Measurements from ENCODE around the gene SLC4A1AP.
A peak's percentile ranks its signal among the peaks of the same experiment; 100 is the strongest.

The SLC4A1AP gene

DNA sequence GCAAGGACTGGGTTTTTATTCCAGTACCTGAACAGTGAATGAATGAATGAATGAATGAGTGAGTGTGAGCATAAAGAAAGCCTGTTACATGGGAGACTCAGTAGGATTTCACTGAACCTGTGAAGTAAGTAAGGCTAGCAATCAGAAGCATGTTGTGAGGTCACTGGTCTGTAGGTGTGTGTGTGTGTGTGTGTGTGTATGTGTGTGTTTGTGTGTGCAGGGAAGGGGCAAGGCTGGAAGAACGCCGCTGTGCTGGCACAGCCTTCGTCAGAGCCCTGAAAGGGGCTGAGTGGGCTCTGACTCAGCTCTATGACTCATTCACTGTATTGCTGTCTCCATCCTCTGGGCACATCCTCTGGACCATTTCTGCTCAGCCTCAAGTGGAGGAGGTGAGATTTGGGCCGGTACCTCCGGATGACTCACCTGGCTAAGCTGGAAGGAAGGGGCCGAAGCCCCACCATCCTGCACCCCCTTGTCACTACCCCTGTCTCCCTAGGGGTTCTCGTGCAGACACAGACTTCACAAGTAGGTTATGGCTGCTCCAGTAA lies 56.4 kb downstream of the SLC4A1AP start:
- DNase-seq (ENCODE audit: low read depth), result peak; percentile 21

DNA sequence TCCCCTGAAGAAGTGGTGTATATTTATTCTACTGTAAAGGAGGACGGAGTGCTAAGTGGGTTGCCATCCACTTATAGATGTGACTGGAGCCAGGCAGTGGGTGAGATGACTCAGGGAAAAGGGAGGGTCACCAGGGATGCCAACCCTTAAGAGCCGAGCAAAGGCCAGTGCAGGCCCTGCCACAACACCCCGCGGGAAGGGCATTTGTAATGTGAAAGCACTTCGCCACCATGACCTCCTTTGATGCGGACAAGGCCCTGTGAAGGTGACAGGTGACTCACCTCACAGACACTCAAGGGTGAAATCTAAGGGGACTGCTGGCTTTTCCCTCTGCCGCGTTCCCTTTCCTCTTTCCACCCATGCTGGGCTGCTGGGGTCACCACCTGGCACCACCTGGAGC lies 57.6 kb downstream of the SLC4A1AP start:
- DNase-seq (ENCODE audit: low read depth), result no peak

DNA sequence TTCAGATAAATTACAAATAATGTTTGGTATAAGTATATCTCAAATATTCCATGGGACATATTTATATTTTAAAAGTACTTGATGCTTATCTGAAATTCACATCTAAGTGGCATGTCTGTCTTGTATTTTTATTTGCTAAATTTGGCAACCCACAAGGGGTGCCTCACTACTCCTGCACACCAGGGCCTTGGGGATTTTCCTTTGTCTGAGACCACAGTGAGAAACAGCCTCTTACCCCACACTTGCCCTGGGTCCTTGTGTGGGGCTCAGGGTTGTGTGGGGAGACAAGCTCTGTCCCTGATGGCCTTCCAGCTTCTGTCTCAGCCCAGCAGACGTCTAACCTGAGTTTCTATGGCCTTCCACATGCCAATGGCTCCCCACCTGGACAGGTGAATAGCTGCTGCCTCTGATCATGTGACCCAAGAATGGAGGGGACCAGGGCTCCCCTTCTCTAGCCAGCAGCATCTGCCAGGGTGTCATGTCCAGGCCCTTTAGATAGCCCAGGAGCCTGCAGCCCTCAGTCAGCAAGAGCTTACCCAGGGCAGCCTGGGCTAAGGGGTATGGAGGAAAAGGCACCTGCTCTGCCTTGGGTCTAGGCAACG lies 58.3 kb downstream of the SLC4A1AP start:
- DNase-seq (ENCODE audit: low read depth), result no peak

DNA sequence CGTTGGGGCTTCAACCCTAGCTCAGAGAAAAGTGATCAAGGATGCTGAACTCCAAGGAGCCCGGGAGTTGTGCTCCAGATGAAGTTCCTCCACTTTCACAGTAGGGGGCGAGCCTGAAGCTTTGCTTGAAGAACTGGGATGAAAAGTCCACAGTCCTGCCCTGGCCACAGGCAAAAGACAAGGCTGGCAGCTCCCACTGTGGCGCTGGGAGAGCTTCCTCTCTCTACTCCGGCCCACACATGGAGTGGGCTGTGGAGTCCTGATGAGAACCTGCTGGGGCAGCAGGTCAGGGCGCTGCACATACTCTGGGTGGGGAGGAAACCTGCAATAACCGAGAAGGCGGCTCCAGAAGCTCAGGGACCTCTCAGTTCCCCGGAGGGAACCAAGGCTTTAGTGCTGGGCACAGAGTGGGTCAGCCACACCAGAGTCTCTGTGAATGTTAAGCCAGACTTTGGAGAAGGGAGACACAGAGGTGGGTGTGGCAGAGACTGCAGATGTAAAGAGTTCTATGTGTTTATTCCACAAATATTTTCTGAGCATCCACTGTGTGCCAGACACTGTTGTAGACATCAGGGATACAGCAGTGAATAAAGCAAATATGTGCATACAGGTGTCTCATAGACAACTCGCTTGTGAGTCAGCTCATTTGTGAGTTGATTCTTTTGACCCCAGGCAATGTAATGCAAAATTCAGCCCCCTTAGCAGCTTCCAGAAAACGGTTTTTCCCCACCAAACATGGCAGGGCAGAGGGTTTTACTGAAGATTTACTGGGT lies 59.9 kb downstream of the SLC4A1AP start:
- DNase-seq (ENCODE audit: low read depth), result no peak

DNA sequence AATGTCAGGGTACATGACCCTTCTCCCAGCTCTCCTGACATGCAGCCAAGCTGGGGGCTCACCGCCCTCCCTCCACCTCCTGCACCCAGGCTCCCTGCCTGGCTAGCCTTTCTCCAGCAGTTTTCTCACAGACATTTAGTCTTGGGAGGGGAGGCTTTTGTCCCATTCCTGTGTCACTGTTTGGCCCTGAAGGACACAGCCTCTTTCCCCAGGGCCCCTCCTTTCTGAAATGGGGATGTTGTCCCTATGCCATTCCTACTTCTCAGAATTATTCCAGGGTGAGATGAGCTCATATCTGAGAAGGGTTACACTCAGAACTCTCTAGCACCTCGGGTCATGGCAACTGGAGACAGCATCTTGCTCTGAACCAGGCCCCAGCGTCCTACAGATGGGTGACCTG lies 60.5 kb downstream of the SLC4A1AP start:
- DNase-seq (ENCODE audit: low read depth), result no peak

DNA sequence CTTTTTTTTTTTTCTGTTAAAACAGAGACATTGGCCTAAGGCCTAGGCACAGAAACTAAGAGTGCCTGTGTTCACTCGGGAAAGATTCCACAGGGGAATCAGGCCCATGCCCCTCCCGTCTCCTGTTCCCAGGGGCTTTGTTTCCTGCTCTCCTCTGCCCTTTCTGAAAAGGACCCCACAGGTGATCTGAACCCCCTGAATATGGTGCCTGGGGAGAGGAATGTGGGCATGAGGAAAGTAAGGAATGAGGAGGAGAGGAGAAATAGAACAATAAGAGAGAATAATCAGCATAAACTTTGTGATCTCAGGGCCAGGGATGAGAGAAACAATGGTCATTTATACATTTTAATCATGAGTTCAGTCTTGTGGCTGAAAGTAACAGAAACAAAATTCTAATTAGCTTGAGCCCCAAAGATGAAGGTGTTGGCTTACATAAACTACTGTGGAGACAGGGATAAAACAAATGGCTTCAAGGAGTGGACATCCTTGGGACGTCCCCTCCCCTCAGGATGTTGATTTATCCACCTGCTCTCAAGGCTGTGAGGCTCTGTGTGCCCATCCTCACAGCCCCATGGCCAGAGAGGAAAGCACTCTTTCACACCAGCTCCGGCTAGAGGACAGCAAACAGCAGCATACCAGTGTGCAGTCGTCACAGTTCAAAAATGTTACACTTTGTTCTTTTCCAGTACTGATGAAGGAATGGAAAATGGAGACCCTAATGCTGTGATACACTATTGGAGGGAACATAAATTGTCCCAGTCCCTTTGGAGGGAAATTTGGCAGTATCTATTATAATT lies 61.4 kb downstream of the SLC4A1AP start:
- DNase-seq (ENCODE audit: low read depth), result no peak

DNA sequence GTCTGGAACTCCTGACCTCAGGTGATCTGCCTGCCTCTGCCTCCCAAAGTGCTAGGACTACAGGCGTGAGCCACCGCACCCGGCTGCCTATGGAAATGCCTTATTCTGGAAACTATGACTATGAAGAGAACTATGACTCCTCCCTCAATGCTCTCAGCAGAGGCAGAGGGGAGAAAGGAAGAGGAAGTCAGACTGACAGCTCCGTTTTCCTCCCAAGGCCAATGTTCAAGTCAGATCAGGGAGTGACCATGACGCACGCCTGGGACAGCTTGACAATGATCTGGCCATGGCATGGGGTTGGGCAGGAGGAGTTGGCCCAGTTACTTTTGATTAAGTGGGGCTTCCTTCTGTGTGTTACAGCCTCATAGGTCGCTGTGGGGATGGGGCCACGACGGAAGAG lies 63.6 kb downstream of the SLC4A1AP start:
- DNase-seq (ENCODE audit: low read depth), result no peak

DNA sequence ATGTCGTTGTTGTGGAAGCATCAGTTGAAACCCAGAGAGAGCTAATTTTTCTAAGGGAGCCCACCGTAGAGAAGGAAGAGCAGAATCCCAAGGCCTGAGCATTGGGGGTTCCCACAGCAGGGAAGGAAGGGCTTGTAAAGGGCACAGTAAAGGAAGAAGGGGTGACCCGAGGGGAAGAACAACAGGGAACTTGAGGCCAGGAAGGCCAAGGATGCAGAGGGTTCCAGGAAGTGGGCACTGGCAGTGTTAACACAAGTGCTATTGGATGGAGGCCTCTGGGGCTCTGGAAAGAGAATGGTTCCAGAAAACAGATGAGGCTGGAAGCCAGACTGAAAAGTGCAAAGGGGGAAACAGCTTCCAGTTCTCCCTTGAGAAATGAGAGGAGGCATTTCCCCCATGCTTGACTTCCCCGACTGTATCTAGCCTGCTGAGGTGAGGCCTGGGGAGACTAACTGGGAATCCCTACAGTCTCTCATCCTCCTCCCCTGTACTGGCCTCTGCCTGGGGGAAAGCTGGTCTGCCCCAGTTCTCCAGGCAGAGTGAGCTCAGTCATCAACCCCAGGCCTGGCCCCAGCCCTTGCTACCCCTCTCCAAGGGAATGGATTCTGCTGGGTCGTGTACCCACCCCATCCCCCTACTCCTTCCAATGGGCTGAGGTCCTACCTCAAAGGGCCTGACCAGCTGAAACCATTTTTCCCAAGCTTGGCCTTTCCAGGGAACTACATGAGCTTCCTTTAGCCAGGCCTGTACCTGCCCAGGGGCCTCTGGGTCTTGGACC lies 64.6 kb downstream of the SLC4A1AP start:
- DNase-seq (ENCODE audit: low read depth), result no peak

DNA sequence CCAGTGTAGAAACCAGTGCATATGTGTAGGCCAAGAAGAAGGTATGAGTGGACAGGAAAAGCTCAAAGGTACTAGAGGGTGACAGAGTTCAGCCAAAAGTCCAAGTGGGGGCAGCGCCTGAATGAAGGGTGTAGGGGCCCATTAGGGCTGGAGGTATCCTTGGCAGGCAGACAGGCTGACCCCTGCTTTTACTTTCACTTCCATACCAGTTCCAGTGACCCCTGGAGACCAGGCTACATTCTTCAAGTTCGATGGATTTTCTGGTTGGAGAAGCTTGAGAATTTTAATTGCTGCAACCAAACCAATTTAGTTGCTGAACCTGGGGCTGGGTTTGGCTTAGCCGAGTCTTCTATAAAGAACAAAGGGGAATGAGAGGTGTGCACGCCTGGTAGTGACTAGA lies 65.5 kb downstream of the SLC4A1AP start:
- no peak for DNase-seq (ENCODE audit: low read depth)

DNA sequence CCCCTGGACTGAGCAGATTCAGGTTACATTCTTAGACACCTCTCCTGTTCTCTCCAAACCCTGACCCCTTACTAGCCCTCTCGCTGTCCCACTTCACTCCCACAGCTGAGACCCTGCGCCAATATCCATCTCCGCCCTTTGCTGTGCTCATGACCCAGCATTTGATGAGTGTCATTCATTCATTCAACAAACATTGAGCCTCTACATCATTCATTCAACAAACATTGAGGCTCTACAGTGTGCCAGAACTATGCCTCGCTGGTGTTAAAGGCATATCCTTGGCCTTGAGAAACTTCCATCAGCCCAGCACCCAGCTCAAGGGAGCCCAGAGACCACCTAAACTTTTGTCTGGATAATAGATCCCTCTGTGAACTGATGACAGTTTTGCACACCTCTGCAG lies 65.9 kb downstream of the SLC4A1AP start:
- DNase-seq (ENCODE audit: low read depth), result no peak

DNA sequence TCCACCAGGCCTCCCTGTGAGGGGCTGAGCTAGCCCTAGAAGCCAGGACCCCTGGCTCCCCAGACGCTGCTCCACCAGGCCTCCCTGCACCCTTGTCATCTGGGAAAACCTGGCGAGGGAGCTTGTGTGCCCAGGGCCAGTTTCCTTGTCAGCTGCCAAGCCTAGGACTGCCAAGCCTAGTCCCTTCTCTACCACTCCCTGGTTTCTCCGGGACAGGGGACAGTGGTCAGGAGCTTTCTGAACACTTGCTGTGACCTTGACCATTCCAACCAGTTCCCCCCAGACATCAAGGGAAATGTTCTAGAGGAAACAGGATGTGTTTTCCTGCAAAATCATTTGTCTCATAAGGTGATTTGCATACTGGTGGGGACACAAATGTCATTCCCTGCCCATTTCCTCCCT lies 66.6 kb downstream of the SLC4A1AP start:
- no peak for DNase-seq (ENCODE audit: low read depth)

DNA sequence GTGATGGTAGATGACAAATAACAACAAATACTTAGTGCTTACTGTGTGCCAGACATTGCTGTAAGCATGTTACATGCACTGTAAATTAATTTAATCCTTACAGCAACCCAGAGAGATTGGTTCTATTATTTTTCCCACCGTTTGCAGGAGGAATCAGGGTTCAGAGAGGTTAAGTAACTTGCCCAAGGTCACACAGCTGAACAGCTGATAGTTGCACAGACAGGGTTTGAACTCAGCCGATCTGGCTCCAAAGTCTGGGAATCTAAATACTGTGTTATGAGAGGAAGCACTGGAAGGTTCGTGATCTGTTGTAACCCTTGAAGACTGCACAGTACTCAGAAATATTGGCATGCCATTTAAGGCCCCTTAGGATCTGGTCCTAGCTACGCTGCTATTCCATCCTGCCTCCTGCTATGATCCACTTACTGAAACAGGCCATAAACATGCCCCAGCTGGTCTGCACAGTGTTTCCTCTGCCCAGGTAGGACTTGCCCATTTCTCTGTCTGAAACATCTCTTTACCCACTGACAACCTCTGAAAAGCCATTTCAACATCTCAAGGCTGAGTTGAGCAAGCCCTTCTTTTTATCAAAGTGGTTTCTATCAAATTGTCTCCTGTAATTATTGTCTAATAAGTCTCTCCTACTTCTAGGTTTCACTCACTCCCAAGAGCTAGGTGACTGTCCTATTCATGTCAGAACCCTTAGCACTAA lies 67.4 kb downstream of the SLC4A1AP start:
- no peak for DNase-seq (ENCODE audit: low read depth)

DNA sequence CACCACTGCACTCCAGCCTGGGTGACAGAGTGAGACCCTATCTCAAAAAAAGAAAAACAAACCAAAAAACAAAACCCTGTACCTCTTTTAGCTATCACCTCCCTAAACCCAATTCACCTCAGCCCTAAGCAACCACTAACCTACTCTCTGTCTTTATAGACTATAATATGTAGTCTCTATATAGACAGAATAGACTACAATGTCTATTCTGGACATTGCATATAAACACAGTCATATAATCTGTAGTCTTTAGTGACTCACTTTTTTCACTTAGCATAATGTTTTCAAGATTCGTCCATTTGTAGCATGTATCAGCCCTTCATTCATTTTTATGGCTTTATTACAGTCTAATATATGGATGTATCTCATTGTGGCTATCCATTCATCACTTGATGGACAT lies 70.6 kb downstream of the SLC4A1AP start:
- DNase-seq (ENCODE audit: low read depth), result no peak

DNA sequence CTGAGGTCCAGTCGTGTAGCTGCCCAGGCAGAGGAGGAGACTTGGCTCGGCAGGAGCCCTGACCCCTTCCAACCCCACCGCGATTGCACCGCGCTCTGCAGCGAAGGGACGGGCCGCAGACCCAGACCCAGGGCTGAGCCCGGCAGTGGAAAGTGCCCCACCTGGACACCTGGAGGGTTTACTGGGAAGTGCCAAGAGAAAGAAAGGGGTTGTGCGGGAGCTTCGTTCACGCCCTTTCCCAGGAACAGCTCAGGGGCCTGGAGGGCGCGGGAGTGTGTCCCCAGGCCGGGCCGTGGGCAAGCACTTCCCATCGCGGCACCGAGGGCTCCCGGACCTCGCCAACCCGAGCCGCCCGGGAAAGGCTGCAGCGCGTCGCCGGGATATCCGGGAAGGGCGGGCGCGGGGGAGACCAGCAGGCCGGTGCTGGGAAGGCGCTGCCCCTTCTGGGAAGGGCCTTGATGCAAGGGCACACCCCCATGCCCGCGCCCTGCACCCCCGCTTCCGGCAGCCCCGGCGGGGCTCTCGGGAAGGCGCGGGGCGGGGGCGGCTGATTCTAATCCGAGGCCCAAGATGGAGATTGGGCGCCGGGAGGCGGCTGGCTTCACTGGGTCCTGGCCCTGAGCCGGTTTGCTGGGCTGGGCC lies 71.7 kb downstream of the SLC4A1AP start:
- peak; percentile 51 for DNase-seq (ENCODE audit: low read depth)

DNA sequence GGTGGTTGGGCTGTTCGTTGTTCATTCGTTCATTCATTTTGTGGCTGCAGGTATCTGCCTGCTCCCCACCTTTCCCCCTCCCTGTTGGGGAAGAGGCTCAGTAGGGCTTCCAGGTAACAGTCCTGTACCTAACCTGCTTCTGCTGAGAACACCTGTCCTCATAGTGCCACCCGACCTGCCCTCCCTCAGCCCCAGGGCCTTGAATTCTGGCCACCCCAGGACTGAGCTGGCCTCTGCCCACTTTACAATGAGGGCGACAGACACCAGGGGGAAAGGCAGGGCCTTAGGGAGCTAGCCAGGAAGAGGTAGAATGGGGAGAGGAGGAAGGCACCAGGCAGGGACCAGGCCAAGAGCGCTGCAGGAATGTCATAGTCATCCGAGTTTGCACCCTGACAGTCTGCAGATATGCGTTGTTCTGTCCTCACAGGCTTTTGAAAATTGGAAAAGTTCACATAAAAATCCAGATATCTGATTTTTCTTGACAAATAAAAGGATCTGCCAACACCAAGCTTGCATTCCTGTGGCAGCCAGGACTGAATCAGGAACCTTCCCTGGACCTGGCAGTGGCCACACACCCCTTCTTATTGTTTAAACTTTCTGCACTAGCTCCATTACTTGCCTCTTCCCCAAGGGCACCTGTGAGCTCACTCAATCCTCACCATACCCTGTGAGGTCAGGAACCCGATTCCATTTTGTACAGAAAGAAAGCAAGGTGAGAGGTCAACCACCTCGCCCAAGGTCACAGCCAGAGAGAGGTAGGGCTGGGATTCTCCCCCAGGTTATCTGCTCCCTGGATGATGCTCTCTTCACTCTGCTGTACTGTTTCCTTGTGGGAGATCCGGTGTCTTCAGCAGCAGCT lies 72.6 kb downstream of the SLC4A1AP start:
- DNase-seq (ENCODE audit: low read depth), result no peak

DNA sequence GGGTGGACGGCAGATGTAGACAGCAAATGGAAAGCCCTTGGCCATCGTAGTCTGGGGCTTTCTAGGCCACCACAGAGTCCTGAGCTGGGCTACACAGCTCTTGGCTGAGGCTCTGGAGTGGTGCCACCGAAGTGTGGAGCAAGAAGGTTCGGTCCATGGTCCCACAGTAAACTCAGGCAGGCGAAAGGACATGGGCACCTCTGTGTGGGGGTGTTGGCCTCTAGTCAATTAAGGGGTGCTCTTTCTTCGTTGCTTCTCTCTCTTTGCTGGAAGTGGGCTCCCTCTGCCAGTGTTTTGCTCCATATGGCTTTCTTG lies 73.2 kb downstream of the SLC4A1AP start:
- no peak for DNase-seq (ENCODE audit: low read depth)

DNA sequence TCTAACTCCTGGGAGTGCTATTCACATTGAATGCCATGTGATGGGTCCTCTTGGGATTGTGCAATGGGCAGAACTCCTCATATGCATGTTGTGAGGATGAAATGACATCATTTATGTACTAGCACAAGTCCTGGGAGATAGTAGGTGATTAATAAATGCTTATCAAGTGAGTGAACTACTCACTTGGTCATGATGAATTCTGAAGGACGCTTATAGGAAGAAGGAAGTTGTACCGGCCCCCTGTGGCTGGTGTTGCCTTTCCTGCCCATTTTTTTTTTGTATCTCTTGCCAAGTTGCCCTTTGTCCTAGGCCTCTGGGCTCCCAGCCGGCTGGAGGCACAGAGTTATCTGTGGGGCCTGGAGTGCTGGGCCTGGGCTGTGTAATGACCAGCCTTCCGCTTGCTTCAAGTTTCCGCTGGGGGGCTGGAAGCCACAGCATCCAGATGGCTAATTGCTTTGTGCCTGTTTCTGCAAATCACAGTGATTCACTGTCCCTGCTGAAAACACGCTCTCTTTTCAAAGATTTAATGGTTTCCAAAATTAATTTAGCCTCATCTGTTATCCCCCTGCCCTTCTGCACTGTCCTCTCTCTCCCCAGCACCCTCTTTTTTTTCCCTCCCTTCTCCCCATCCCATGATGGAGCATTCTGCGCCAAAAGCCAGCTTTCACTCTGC lies 74.1 kb downstream of the SLC4A1AP start:
- no peak for DNase-seq (ENCODE audit: low read depth)

DNA sequence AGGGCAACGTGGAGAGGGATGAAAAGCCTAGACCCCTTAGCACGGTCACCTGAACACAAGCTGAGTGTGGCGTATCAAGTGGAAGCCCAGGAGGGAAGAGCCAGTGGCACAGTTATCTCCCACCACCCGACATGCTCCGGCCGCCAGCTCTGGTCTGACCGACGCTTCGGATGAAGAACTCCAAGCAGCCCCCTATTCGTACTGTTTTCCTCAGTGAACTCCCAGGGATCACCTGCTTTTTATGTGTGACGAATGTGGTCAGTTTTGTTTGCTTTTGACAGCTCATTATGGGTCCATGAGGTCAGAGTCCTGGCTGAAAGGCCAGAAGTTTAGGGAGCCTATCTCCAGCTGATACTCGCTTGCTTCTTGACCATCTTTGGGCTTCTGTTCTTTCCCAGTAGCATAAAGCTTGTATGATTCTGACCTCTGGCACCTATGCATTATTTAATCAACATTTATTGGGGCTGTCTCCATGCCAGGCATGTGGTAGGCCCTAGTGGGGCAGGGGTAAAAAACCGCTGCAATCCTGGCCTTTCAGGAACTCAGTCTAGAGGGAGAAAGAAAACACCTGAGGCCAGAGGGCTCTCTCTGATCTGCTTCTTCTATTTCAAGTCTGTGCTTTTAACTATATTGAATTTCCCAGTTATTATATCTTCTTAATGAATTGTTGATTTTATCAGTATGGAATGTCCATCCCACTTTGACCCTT lies 74.8 kb downstream of the SLC4A1AP start:
- no peak for DNase-seq (ENCODE audit: low read depth)

DNA sequence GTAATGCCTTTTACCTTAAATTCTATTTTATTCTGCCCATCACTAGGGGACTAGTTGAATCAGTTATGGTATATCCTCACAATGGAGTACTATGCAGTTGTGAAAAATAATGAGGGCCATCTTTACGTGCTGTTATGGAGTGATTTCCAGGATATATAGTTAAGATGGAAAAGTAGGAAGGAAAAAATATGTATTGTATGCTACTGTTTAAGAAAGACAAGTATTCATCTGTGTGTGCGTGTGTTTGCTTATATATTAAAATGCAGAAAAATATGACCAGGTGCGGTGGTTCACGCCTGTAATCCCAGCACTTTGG lies 75.3 kb downstream of the SLC4A1AP start:
- no peak for DNase-seq (ENCODE audit: low read depth)

All from stimulated activated CD8-positive, alpha-beta memory T cell treated with anti-CD3 and anti-CD28 coated beads, Interleukin-12 subunit alpha, Interleukin-12 subunit beta, amount 100 ng/mL, for 4 hours (primary cell).